Measurements from ENCODE around the gene ZNF14. TPM values are rescaled to one million over a fixed set of nuclear protein-coding genes. Genes with fewer than 3 reads are reported as not detected.
"Not testable (repeated sequence)": the region's sequence is repeated elsewhere in the genome, so short reads cannot be mapped to it uniquely, and the experiment has no call there.

ZNF14 gene
- total RNA-seq, 3 donors from 2014 or later, result 7.0 to 22.7 (median 14.7) TPM

- Histone ChIP-seq H3K27ac (no peak overlapping the region), H3K4me1 (no peaks in the 10 kb centered on the region), H3K36me3 (no peaks in the 10 kb centered on the region), H3K27me3 (no peaks in the 10 kb centered on the region), H3K4me3 (no peak overlapping the region), H3K9me3 (peaks cover 29 to 60% of the 10 kb centered on the region in 2 donors)
- DNase-seq (ENCODE audit: low spot score in 2 of 2), result no peak
- TF ChIP-seq POLR2AphosphoS5 (IDR thresholded peaks at IDR 0.05), result no peak
- TF ChIP-seq CTCF (IDR thresholded peaks at IDR 0.05), result no peak
- TF ChIP-seq POLR2A (IDR thresholded peaks at IDR 0.05), result no peak
- intact Hi-C loops (cut with DNase I; ENCODE audit: low total_unique reads), result no loop called here
Observed at GRCh38 chr19:19697589-19697988, 35.3 kb downstream of the ZNF14 start.

GRCh38 chr19:19696386-19696785, 36.5 kb downstream of the ZNF14 start:
- H3K4me3 ChIP-seq, result no peak overlapping the region
- DNase-seq (ENCODE audit: low spot score in 2 of 2), result no peak
- intact Hi-C loops (cut with DNase I; ENCODE audit: low total_unique reads), result no loop called here
- no peak for TF ChIP-seq POLR2AphosphoS5 (IDR thresholded peaks at IDR 0.05)
- no peak for TF ChIP-seq CTCF (IDR thresholded peaks at IDR 0.05)
- TF ChIP-seq POLR2A (IDR thresholded peaks at IDR 0.05), result no peak
- H3K27ac ChIP-seq, result no peak overlapping the region
- no peaks in the 10 kb centered on the region for H3K36me3 ChIP-seq
- no peaks in the 10 kb centered on the region for H3K4me1 ChIP-seq
- peaks cover 25 to 52% of the 10 kb centered on the region in 2 donors for H3K9me3 ChIP-seq
- no peaks in the 10 kb centered on the region for H3K27me3 ChIP-seq

GRCh38 chr19:19691683-19692082, 41.2 kb downstream of the ZNF14 start:
- Histone ChIP-seq H3K4me3 (no peak overlapping the region), H3K27me3 (no peaks in the 10 kb centered on the region), H3K27ac (no peak overlapping the region), H3K9me3 (peaks cover 5 to 26% of the 10 kb centered on the region in 2 donors), H3K36me3 (no peaks in the 10 kb centered on the region), H3K4me1 (no peaks in the 10 kb centered on the region)
- no peak for TF ChIP-seq CTCF (IDR thresholded peaks at IDR 0.05)
- no peak for TF ChIP-seq POLR2AphosphoS5 (IDR thresholded peaks at IDR 0.05)
- no peak for TF ChIP-seq POLR2A (IDR thresholded peaks at IDR 0.05)
- intact Hi-C loops (cut with DNase I; ENCODE audit: low total_unique reads), result no loop called here
- no peak for DNase-seq (ENCODE audit: low spot score in 2 of 2)

GRCh38 chr19:19689023-19689422, 43.9 kb downstream of the ZNF14 start:
- H3K27me3 ChIP-seq; H3K36me3 ChIP-seq; DNase-seq (ENCODE audit: low spot score in 2 of 2); H3K4me1 ChIP-seq; intact Hi-C loops (cut with DNase I; ENCODE audit: low total_unique reads); H3K4me3 ChIP-seq; H3K27ac ChIP-seq: not testable (repeated sequence)
- H3K9me3 ChIP-seq, result peaks cover 29 to 33% of the 10 kb centered on the region in 2 donors

GRCh38 chr19:19687090-19687489, 45.8 kb downstream of the ZNF14 start:
- Histone ChIP-seq H3K36me3 (no peaks in the 10 kb centered on the region), H3K4me3 (no peak overlapping the region), H3K4me1 (no peaks in the 10 kb centered on the region), H3K27ac (no peak overlapping the region), H3K27me3 (no peaks in the 10 kb centered on the region), H3K9me3 (peaks cover 29 to 44% of the 10 kb centered on the region in 2 donors)
- intact Hi-C loops (cut with DNase I; ENCODE audit: low total_unique reads), result no loop called here
- no peak for DNase-seq (ENCODE audit: low spot score in 2 of 2)
- TF ChIP-seq POLR2AphosphoS5 (IDR thresholded peaks at IDR 0.05) (no peak), CTCF (IDR thresholded peaks at IDR 0.05) (no peak), POLR2A (IDR thresholded peaks at IDR 0.05) (no peak)

- Histone ChIP-seq H3K4me1 (no peaks in the 10 kb centered on the region), H3K9me3 (peaks cover 29 to 47% of the 10 kb centered on the region in 2 donors), H3K4me3 (no peak overlapping the region), H3K36me3 (no peaks in the 10 kb centered on the region), H3K27ac (no peak overlapping the region), H3K27me3 (no peaks in the 10 kb centered on the region)
- no peak for DNase-seq (ENCODE audit: low spot score in 2 of 2)
- intact Hi-C loops (cut with DNase I; ENCODE audit: low total_unique reads), result no loop called here
- TF ChIP-seq CTCF (IDR thresholded peaks at IDR 0.05) (no peak), POLR2A (IDR thresholded peaks at IDR 0.05) (no peak), POLR2AphosphoS5 (IDR thresholded peaks at IDR 0.05) (no peak)
Observed at GRCh38 chr19:19686580-19686979, 46.3 kb downstream of the ZNF14 start.

GRCh38 chr19:19686119-19686518, 46.8 kb downstream of the ZNF14 start:
- DNase-seq (ENCODE audit: low spot score in 2 of 2); intact Hi-C loops (cut with DNase I; ENCODE audit: low total_unique reads); H3K27ac ChIP-seq; H3K4me3 ChIP-seq; H3K36me3 ChIP-seq; H3K4me1 ChIP-seq; H3K27me3 ChIP-seq: not testable (repeated sequence)
- H3K9me3 ChIP-seq, result peaks cover 29 to 50% of the 10 kb centered on the region in 2 donors

Data from breast epithelium (tissue), 4 donors.